Occipital lobe (tissue), 2 donors: Measurements from ENCODE around the gene MRPL22. TPM values are rescaled to one million over a fixed set of nuclear protein-coding genes. Genes with fewer than 3 reads are reported as not detected.
"Not testable (repeated sequence)": the region's sequence is repeated elsewhere in the genome, so short reads cannot be mapped to it uniquely, and the experiment has no call there.

Experiments
- DNase-seq: peaks from one replicate; lab custom pipeline; 2025; lab: John Stamatoyannopoulos, UW
- total RNA-seq: library from RNA; depleted of rRNA; stranded (reverse); fragments of >200 nt; gene quantifications from one replicate; pipeline ENCODE4 v1.2.3, GENCODE V29; 2014

Gene MRPL22
- total RNA-seq, 1 donor from 2014 or later: 42.1 TPM

DNA sequence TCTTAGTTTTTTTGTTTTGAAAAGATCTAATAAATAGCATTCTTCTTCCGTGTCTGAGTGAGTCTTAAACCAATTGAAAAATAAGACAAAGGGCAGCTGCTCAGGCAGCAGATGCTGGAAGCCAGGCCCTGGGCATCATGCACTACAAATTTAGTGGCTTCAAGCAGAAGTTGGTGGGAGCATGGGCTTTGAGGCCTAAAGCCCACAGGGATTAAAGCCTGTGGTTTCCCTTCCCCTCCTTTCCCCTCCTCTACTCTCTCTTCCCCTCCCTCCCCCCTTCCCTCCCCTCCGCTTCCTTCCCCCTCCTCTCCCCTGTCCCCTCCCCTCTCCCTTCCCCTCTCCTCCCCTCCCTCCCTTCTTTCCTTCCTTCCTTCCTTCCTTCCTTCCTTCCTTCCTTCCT, 52.6 kb downstream of the MRPL22 start:
- DNase-seq: no peak

DNA sequence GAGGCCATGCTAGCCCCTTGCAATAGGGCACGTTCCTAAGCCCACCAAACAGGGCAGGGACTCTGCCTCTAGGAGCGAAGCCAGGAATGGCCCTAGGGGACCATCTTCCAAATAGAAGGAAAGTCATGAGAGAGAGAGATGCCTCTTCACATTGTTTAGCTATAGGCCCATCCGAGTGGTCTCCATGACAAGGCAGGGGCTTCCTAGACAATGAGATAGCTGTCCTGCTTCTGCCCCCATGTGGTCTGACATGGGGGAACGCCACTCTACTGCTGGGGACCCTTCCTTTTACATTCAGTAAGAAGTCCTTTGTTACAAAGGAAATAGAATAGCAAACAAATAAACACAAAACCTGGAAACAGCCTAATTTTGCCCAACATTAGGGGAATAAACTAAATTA, 54.8 kb downstream of the MRPL22 start:
- no peak for DNase-seq

- DNase-seq: no peak
These were observed 56.9 kb downstream of the MRPL22 start for GRCh38 chr5:154997746-154998145.

GRCh38 chr5:154999865-155000264, 59.0 kb downstream of the MRPL22 start:
- DNase-seq: no peak

GRCh38 chr5:155001523-155001922, 60.6 kb downstream of the MRPL22 start:
- DNase-seq: no peak

- DNase-seq: not testable (repeated sequence)
These were observed 61.8 kb downstream of the MRPL22 start for GRCh38 chr5:155002722-155003121.

DNA sequence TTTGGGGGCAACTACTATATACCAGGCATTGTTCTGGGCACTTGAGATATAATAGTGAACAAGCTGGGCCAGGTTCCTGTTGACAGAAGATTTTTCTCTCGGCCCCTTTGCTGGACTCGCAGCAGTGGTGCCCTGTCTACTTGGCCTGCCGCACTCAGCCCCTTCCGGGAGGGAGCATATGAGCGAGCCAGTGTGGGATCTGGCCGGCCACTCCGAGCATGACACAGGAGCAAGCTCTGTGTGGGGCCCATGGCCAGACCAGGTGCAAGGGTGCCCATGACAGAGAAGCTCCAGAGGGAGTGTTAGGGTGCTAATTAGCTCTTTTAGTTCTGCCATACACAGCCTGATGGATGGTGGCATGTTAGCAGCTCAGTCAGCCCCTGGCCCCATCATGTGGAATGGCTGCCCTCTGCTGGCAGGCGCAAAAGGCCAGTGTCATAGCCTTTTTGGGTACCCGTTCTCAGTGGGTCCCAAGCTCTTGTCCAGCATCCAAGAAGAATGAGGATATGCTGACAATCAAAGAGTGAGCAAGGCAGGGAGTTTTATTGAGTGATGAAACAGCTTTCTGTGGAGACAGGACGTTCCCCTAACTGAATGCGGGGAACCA, 63.4 kb downstream of the MRPL22 start:
- DNase-seq: no peak

DNA sequence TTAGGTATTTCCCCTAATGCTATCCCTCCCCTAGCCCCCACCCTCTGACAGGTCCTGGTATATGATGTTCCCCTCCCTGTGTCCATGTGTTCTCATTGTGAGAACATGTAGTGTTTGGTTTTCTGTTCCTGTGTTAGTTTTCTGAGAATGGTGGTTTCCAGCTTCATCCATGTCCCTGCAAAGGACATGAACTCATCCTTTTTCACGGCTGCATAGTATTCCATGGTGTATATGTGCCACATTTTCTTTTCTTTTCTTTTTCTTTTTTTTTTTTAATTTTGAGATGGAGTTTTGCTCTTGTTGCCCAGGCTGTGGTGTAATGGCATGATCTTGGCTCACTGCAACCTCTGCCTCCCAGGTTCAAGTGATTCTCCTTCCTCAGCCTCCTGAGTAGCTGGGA, 65.4 kb downstream of the MRPL22 start:
- DNase-seq: not testable (repeated sequence)

DNA sequence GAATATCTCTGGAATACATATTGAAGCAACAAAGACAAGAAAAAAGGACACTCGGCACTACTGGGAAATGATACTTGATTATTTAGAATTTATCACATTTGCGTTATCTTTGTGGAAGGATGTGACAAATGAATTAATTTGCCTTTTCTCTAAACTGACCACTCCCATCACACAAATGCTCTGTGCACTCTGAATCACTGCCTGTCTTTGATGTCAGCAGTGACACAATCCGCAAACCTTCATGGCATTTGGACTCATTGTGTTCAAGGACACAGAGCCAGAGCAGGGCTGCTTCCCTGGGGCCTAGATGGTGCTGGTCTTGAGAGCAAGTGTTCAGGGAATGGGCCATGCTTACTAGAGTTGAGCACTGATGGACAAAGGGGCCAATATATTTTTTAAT, 67.8 kb downstream of the MRPL22 start:
- no peak for DNase-seq

- no peak for DNase-seq
These were observed 70.0 kb downstream of the MRPL22 start for GRCh38 chr5:155010881-155011280.

DNA sequence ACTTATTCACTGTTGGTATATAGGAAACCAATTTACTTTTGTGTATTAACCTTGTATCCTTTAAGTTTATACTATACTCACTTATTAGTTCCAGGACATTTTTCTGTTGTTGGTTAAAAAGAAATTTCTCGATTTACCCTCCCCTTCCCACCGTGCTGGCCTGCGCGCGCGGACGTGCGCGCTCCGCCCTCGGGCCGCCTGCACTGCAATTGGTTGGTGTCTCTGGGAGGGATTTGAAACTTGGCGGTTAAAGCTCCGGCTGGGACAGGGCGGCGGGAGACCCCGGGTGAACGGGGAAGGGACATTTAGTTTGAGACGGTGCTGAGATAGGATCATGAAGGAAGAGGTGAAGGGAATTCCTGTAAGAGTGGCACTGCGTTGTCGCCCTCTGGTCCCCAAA, 72.7 kb downstream of the MRPL22 start, which contains the start of gene KIF4B:
TSS of gene KIF4B (plus strand) at position 230 of the 400 bp plus-strand sequence. CDS start at position 335, 105 bp downstream.
- DNase-seq: no peak

DNA sequence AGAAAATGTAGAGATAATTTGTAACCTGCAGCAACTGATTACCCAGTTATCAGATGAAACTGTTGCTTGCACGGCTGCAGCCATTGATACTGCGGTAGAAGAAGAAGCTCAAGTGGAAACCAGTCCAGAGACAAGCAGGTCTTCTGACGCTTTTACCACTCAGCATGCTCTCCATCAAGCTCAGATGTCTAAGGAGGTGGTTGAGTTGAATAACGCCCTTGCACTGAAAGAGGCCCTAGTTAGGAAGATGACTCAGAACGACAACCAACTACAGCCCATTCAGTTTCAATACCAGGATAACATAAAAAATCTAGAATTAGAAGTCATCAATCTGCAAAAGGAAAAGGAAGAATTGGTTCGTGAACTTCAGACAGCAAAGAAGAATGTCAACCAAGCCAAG, 74.4 kb downstream of the MRPL22 start:
- no peak for DNase-seq

GRCh38 chr5:155017610-155018009, 76.7 kb downstream of the MRPL22 start:
- DNase-seq: no peak

Other genes with a start within 250 kb of the MRPL22 start
- 37.4 TPM for gene LARP1, start 185.7 kb upstream of the MRPL22 start, total RNA-seq
- 7.2 TPM for gene FAXDC2, start 90.5 kb upstream of the MRPL22 start, total RNA-seq
- gene CNOT8, start 82.4 kb upstream of the MRPL22 start, total RNA-seq: 139 TPM
- gene GEMIN5, start 2.9 kb upstream of the MRPL22 start, total RNA-seq: 23.1 TPM
- 0.16 TPM for gene KIF4B, start 72.7 kb downstream of the MRPL22 start, total RNA-seq